Sigmoid colon (tissue), 4 donors: ENCODE data around the gene SPAST.

ENCODE experiments used
- CTCF ChIP-seq, 4 experiments: fragments of 450-650 bp in 3 of 4; fragments of 200-600 bp in 1 of 4; IDR thresholded peaks; one replicate each; pipeline ENCODE4 v1.5.1; 2016 to 2019; ENCODE audit warnings: antibody characterized with exemption in 4 of 4, mild to moderate bottlenecking in 3 of 4, moderate library complexity in 2 of 4
- EP300 ChIP-seq, 4 donors: sonication (generic); formaldehyde crosslinking; IDR thresholded peaks; one replicate each; pipeline ENCODE4 v1.6.1; 2017; ENCODE audit warnings: antibody characterized with exemption in 4 of 4
- POLR2A ChIP-seq, 2 donors: fragments of 450-650 bp; IDR thresholded peaks; one replicate each; pipeline ENCODE4 v1.6.1; 2016; ENCODE audit warnings: antibody characterized with exemption in 2 of 2, mild to moderate bottlenecking in 2 of 2, moderate library complexity in 2 of 2

GRCh38 chr2:32058130-32058529, 5.2 kb upstream of the SPAST start:
- TF ChIP-seq POLR2A (IDR thresholded peaks at IDR 0.05) (no peak), CTCF (IDR thresholded peaks at IDR 0.05) (no peak), EP300 (IDR thresholded peaks at IDR 0.05) (no peak)
